Neural progenitor cell (in vitro differentiated cells): Measurements from ENCODE around the gene CD2BP2.
"Not testable (repeated sequence)": the region's sequence is repeated elsewhere in the genome, so short reads cannot be mapped to it uniquely, and the experiment has no call there.

Experiments used
- CTCF ChIP-seq: fragments of 200-600 bp; sonication (generic); IDR thresholded peaks from 2 replicates; pipeline ENCODE4 v1.5.1; 2017; ENCODE audit warnings: antibody characterized with exemption, mild to moderate bottlenecking
- EZH2 ChIP-seq: fragments of 200-600 bp; sonication (generic); IDR thresholded peaks from 2 replicates; pipeline ENCODE4 v1.6.1; 2017; ENCODE audit warnings: antibody characterized with exemption, mild to moderate bottlenecking, moderate library complexity

DNA sequence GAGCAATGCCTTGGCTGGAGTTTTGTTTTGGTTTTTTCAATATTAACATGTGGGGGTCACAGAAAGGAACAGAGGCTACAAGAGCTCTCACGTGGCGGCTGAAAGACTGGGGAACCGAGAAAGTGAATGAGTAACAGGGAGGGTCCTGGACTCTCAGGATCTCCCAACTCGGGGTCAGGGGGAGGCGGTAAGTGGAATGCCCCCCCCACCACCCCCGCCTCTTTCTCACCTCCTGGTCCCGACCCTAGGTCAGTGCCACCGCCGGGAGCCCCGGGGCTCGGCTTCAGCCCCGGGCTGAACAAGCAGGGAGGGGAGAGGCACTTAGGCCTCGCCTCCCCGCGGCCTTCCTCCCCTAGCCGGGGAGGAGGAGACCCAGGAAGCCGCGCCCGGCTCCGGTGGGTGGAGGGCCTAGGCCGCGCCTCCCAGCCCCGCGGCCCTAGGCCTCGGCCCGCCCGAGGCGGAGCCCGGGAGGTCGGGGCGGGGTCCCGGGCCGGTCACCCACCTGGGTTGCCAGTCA is 20.6 kb downstream of the CD2BP2 start:
- TF ChIP-seq CTCF, EZH2: not testable (repeated sequence)
